GM12874 (cell line): ENCODE results near the gene MUS81.

ENCODE experiments used
- TF ChIP-seq, protein P1 (sequence below): IDR thresholded peaks from 2 replicates; pipeline ENCODE4 v1.5.1; 2011; ENCODE audit warnings: low read depth, mild to moderate bottlenecking, control low read depth, low read length, moderate library complexity; ENCODE audit not compliant: insufficient read depth

MUS81 gene

DNA sequence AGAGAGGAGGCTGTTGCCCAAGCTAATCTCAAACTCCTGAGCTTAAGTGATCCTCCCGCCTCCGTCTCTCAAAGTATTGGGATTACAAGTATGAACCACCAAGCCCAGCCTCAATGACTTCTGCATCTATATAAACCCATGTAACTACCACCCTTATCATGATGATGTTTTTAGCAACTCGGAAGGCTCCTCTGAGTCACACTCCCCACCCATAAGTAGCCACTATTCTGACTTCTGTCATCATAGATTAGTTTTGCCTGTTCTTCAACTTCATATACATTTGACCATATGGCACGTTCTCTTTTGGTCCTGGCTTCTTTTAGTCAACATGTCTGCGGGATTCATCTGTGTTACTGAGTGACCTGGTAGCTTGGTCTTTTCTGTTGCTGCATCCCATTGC lies 46.4 kb downstream of the MUS81 start:
- TF ChIP-seq, protein P1, sequence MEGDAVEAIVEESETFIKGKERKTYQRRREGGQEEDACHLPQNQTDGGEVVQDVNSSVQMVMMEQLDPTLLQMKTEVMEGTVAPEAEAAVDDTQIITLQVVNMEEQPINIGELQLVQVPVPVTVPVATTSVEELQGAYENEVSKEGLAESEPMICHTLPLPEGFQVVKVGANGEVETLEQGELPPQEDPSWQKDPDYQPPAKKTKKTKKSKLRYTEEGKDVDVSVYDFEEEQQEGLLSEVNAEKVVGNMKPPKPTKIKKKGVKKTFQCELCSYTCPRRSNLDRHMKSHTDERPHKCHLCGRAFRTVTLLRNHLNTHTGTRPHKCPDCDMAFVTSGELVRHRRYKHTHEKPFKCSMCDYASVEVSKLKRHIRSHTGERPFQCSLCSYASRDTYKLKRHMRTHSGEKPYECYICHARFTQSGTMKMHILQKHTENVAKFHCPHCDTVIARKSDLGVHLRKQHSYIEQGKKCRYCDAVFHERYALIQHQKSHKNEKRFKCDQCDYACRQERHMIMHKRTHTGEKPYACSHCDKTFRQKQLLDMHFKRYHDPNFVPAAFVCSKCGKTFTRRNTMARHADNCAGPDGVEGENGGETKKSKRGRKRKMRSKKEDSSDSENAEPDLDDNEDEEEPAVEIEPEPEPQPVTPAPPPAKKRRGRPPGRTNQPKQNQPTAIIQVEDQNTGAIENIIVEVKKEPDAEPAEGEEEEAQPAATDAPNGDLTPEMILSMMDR: no peak

DNA sequence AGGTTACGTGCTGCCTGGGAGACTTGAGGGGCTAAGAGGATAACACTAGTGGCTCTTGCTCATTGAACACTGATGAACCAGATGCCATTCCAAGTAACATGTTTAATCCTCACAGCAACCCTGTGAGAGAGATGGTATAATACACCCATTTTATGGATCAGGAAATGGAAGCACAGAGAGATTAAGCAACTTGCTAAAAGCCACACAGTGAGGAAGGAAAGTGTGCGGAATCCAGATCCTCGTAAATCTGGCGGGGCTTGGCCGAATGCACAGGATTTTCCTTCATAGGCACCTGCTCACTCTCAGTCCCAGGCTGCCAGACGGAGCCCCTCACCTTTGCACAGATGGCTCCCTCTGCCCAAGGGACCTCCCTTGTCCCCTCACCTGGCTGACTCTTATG lies 47.6 kb downstream of the MUS81 start:
- TF ChIP-seq, protein P1: no peak

DNA sequence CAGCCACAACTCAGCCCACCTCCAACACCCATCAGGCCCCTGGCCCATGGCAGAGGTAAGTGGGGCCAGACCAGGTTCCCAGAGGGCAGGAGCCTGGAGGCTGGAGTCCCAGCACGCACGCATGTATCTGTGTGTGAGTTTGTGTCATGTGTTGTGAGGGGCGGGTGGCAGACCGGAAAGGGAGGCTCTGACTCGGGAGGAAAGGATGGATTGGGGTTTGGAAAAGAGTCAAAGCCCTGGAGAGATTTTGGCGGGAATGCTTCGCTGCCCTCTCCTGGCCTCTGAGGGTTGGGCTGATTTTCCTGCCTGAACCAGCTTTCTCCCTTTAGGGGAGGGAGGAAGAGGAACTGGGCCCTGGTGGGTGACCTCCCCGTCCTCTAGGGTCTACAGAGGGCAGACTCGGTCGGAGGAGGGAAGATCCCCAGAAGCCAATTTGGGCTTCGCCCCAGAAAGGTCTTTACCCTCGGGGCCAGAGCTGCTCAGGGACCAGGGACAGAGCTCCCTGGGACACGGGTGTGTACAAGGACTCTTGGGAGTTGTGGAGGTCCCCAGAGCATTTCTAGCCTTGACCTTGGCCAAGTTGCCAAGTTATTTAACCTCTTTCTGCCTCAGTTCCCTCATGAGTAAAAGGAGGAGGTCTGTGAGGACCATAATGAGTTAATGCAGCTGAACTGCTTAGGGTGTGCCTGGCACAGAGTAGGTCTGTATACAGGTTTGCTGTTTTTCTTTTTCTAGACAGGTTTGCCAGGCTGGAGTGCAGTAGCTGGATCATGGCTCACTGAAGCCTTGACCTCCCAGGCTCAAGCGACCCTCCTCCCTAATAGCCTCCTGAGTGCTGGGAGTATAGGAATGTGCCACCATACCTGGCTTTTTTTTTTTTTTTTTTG lies 51.7 kb downstream of the MUS81 start:
- TF ChIP-seq, protein P1: no peak

DNA sequence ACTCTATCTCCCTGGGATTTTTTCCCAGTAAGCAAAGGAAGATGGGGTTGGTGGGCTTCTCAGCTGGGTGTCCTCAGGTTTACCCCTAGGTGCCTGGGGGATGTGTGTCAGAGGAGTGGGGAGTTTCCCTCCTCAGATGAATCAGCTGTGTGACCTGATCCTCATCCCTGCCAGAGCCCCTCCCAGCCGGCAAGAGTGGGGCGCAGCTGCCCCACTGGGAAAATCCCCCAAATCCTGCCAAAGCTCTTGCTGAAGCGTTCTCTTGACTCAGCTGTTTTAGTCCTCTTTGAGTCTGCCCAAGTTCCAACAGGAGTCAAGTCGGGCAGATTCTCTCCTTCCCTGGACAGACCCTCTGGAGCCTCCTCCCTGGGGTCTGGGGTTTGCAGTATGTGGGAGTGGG lies 52.6 kb downstream of the MUS81 start:
- TF ChIP-seq, protein P1: no peak

DNA sequence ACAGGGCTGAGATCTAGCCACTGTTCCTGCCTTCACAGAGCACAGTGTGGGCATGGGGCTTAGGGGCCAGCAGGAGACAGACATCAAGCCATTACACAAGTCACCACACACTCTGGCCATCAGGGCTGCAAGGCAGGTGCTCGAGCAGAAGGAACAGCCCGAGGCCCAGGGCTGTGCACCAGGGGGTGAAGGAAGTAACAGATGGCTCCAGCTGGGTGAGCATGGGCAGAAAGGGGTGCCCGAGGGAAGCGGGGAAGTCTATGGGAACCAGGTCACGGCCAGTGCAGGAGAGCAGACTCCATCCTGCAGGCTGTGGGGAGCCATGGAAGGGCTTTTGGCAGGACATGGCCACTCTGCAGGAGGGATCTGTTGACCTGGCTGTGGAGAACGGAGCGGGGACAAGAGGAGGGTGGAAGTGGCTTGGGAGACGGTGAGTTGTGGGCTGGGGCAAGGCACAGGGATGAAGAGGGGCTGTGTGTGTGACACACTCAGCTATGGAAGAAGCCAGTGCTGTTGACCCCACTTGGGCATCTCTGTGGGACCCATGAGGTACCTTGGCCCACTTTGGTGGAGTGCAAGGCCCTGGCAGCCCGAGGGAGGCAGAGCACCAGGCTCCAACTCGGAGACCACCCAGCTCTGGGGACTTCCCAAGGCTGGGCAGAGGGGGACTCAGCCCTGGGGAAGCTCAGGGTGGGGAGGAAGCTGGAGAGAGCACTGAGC lies 55.0 kb downstream of the MUS81 start:
- TF ChIP-seq, protein P1: no peak

DNA sequence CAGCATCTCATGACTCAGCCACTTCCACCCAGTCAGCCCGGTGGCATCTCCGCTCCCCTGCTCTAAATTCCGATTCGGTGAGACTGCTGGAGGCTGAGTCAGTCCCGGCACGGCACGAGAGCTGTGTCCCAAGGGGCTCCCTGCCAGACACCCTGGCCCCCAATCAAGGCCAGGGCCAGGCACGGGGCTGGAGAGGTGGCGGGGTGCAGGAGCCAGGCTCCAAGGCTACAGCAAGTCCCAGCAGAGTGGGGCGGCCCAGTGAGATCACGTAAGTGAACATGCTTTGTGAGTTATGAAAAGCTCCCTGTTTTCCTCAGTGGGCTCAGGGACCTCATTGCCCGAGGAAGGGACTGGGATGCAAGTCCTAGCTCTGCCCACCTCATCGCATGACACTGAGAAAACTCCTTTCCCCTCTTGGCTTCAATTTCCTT lies 55.6 kb downstream of the MUS81 start:
- TF ChIP-seq, protein P1: no peak
